Measurements from ENCODE around the gene MISP.

MISP gene

GRCh38 chr19:811506-812048, 60.7 kb downstream of the MISP start:
- no peak for DNase-seq

- DNase-seq, result no peak
Measured at GRCh38 chr19:812049-812746, 61.3 kb downstream of the MISP start.

GRCh38 chr19:812747-813218, 61.9 kb downstream of the MISP start:
- no peak for DNase-seq

GRCh38 chr19:813219-814151, 62.6 kb downstream of the MISP start:
- DNase-seq, result no peak

All from CD4-positive, alpha-beta T cell treated with Interleukin-10 for 1 hour (primary cell).